K562 (cell line): ENCODE measurements around the gene DCTD. TPM values are rescaled to one million over a fixed set of nuclear protein-coding genes. Genes with fewer than 3 reads are reported as not detected.

Experiments used
- NONO ChIP-seq, 2 experiments: fragments of 200-400 bp in 1 of 2; fragments of 450-650 bp in 1 of 2; formaldehyde crosslinking in 1 of 2; IDR thresholded peaks; 2 replicates each; pipeline ENCODE4 v1.6.1; 2017; ENCODE audit warnings: low read depth in 2 of 2, mild to moderate bottlenecking in 2 of 2, moderate library complexity in 2 of 2, low read length in 1 of 2
- PHF8 ChIP-seq: fragments of 200-600 bp; sonication (generic); IDR thresholded peaks from 2 replicates; pipeline ENCODE4 v1.6.1; 2012; ENCODE audit warnings: mixed run types, mild to moderate bottlenecking, inconsistent platforms, low read length, moderate library complexity, borderline replicate concordance
- YY1 ChIP-seq, 3 experiments: IDR thresholded peaks; 2 replicates each; pipeline ENCODE4 v1.6.1; 2011; ENCODE audit warnings: low read length in 2 of 3, mild to moderate bottlenecking in 2 of 3, moderate library complexity in 2 of 3, borderline replicate concordance in 1 of 3, control low read depth in 1 of 3, low read depth in 1 of 3; ENCODE audit not compliant: insufficient read depth in 3 of 3, insufficient replicate concordance in 2 of 3, control insufficient read depth in 1 of 3, insufficient read length in 1 of 3; ENCODE audit errors: extremely low read depth in 1 of 3
- ZBTB17 ChIP-seq: fragments of 450-650 bp; formaldehyde crosslinking; IDR thresholded peaks from 2 replicates; pipeline ENCODE4 v1.4.0; 2020; ENCODE audit warnings: mild to moderate bottlenecking
- ZBTB7A ChIP-seq: IDR thresholded peaks from 2 replicates; pipeline ENCODE4 v1.6.1; 2011; ENCODE audit warnings: low read depth, mild to moderate bottlenecking, low read length, moderate library complexity, borderline replicate concordance; ENCODE audit not compliant: control insufficient read depth
- ZNF212 ChIP-seq: fragments of 450-650 bp; formaldehyde crosslinking; IDR thresholded peaks from 2 replicates; pipeline ENCODE4 v1.4.0; 2020; ENCODE audit warnings: mild to moderate bottlenecking
- ZNF253 ChIP-seq: fragments of 250-450 bp; sonication (Bioruptor Pico); conservative IDR thresholded peaks from 2 replicates; pipeline ENCODE4 v1.6.1; 2021; ENCODE audit warnings: mild to moderate bottlenecking
- polyA plus RNA-seq, 8 experiments: library from polyadenylated mRNA; depleted of rRNA in 4 of 8; stranded (reverse) in 5 of 8; unstranded in 3 of 8; fragments of >200 nt; fragmentation: Nextera tagmentation in 2 of 8; fragmentation: Illumina TruSeq in 1 of 8; extraction: Ambion mirVana in 2 of 8; extraction: Trizol in 1 of 8; gene quantifications; 2 replicates each; pipeline versions ENCODE4 v1.2.1 to v1.2.3, GENCODE V29; 2011 to 2014; ENCODE audit warnings: inconsistent platforms in 1 of 8, missing spikeins in 1 of 8
- total RNA-seq, 7 experiments: library from RNA; depleted of rRNA in 6 of 7; stranded (reverse); fragments of >200 nt in 6 of 7; fragmentation: Illumina TruSeq in 2 of 7; extraction: Trizol in 2 of 7; gene quantifications; 2 replicates each; pipeline versions ENCODE4 v1.2.1 to v1.2.3, GENCODE V29; 2011 to 2021; ENCODE audit warnings: low replicate concordance in 1 of 7
- TF ChIP-seq, protein P1 (sequence below), 2 experiments: IDR thresholded peaks; 2 replicates each; pipeline ENCODE4 v1.6.1; 2011; ENCODE audit warnings: borderline replicate concordance in 1 of 2, control low read depth in 1 of 2, low read depth in 1 of 2, low read length in 1 of 2, mild to moderate bottlenecking in 1 of 2, mixed read lengths in 1 of 2, moderate library complexity in 1 of 2; ENCODE audit not compliant: insufficient read depth in 1 of 2, insufficient read length in 1 of 2, poor library complexity in 1 of 2, severe bottlenecking in 1 of 2; ENCODE audit errors: extremely low read depth in 1 of 2
- TF ChIP-seq, protein P2 (sequence below): fragments of 450-650 bp; IDR thresholded peaks from 2 replicates; pipeline ENCODE4 v1.6.1; 2018; ENCODE audit warnings: mild to moderate bottlenecking, low read depth; ENCODE audit not compliant: partially characterized antibody
- TF ChIP-seq, protein P3 (sequence below): fragments of 250-450 bp; sonication (Bioruptor Pico); IDR thresholded peaks from 2 replicates; pipeline ENCODE4 v1.8.0; 2022; ENCODE audit warnings: inconsistent platforms, mild to moderate bottlenecking, moderate library complexity, borderline replicate concordance
- TF ChIP-seq, protein P4 (sequence below), 2 experiments: fragments of 450-650 bp; formaldehyde crosslinking in 1 of 2; IDR thresholded peaks; 2 replicates each; pipeline versions ENCODE4 v1.4.0 to v1.6.1; 2014 to 2020; ENCODE audit warnings: mild to moderate bottlenecking in 2 of 2, borderline replicate concordance in 1 of 2, low read depth in 1 of 2

Gene DCTD
- total and polyA plus RNA-seq, 9 of the 15 experiments (the other 6 are each of a cell fraction or from before 2014, with no cell fraction given) = 38.7 to 114 (median 76.5) TPM

DNA sequence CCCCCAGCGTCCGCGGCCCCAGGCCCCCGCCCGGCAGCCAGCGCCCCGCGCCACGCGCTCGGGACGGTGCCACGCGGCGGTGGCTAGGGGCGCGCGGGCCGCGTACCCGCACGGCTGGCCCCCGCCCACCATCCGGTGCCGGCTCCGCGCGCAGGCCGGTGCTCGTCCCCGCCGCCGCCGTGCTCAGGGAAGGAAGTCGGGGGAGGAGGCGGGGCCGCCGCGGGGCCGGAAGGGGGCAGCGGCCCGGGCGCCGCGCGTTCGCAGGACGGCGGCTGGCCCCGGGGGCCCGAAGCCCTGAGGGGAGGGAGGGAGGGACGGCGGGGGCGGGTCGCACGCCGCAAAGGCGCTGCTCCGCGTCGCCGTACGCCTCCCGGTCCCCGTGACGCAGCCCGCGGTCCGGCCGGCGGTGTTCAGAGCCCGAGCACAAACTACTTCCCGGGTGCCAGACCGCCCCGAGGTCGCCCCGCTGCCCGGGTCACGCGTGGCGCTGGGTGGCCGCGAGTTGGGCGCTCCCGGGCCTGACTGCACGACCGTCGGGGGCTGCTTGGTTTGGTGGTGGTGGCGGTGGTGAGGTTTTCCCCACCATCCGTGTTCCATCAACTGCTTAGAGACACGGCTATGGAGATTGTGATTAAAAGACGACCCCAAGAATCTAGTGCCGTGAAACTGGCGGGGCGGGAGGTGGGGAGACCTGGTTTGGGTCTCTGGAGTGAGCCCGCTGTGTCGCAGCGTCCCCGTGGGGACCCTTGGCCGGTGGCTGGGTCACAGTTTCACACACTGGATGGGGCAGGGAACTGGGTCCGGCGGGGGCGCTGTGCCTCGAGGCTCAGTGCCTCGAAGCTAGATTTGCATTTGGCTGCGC lies at the start of gene DCTD (continued):
- TF ChIP-seq, protein P1, sequence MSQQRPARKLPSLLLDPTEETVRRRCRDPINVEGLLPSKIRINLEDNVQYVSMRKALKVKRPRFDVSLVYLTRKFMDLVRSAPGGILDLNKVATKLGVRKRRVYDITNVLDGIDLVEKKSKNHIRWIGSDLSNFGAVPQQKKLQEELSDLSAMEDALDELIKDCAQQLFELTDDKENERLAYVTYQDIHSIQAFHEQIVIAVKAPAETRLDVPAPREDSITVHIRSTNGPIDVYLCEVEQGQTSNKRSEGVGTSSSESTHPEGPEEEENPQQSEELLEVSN (IDR thresholded peaks at IDR 0.05; ENCODE audit: borderline replicate concordance in 1 of 2, extremely low read depth in 1 of 2, insufficient read depth in 1 of 2, insufficient read length in 1 of 2, low read depth in 1 of 2, low read length in 1 of 2, poor library complexity in 1 of 2, severe bottlenecking in 1 of 2) = peak; percentile 74 to 86
- TF ChIP-seq ZBTB7A (peak; percentile 82), YY1 (IDR thresholded peaks at IDR 0.05; ENCODE audit: borderline replicate concordance in 1 of 3, control insufficient read depth in 1 of 3, extremely low read depth in 1 of 3, insufficient read depth in 3 of 3, insufficient read length in 1 of 3, insufficient replicate concordance in 2 of 3, low read depth in 1 of 3, low read length in 2 of 3) (peak in 2 of 3 experiments; percentile 13 to 47), ZNF212 (CRISPR knock-in tag) (no peak), ZNF253 (CRISPR knock-in tag) (no peak), NONO (IDR thresholded peaks at IDR 0.05; ENCODE audit: low read depth in 2 of 2, low read length in 1 of 2) (peak in 1 of 2 experiments; percentile 64; a peak in 1 of 4 replicates), PHF8 (peak; percentile 91; the same call in 1 of the 2 replicates), ZBTB17 (CRISPR knock-in tag) (peak; percentile 15; the same call in 1 of the 2 replicates)
- TF ChIP-seq, protein P2, sequence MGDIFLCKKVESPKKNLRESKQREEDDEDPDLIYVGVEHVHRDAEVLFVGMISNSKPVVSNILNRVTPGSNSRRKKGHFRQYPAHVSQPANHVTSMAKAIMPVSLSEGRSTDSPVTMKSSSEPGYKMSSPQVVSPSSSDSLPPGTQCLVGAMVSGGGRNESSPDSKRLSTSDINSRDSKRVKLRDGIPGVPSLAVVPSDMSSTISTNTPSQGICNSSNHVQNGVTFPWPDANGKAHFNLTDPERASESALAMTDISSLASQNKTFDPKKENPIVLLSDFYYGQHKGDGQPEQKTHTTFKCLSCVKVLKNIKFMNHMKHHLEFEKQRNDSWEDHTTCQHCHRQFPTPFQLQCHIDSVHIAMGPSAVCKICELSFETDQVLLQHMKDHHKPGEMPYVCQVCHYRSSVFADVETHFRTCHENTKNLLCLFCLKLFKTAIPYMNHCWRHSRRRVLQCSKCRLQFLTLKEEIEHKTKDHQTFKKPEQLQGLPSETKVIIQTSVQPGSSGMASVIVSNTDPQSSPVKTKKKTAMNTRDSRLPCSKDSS = no peak
- TF ChIP-seq, protein P3, sequence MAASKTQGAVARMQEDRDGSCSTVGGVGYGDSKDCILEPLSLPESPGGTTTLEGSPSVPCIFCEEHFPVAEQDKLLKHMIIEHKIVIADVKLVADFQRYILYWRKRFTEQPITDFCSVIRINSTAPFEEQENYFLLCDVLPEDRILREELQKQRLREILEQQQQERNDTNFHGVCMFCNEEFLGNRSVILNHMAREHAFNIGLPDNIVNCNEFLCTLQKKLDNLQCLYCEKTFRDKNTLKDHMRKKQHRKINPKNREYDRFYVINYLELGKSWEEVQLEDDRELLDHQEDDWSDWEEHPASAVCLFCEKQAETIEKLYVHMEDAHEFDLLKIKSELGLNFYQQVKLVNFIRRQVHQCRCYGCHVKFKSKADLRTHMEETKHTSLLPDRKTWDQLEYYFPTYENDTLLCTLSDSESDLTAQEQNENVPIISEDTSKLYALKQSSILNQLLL = no peak
- TF ChIP-seq, protein P4, sequence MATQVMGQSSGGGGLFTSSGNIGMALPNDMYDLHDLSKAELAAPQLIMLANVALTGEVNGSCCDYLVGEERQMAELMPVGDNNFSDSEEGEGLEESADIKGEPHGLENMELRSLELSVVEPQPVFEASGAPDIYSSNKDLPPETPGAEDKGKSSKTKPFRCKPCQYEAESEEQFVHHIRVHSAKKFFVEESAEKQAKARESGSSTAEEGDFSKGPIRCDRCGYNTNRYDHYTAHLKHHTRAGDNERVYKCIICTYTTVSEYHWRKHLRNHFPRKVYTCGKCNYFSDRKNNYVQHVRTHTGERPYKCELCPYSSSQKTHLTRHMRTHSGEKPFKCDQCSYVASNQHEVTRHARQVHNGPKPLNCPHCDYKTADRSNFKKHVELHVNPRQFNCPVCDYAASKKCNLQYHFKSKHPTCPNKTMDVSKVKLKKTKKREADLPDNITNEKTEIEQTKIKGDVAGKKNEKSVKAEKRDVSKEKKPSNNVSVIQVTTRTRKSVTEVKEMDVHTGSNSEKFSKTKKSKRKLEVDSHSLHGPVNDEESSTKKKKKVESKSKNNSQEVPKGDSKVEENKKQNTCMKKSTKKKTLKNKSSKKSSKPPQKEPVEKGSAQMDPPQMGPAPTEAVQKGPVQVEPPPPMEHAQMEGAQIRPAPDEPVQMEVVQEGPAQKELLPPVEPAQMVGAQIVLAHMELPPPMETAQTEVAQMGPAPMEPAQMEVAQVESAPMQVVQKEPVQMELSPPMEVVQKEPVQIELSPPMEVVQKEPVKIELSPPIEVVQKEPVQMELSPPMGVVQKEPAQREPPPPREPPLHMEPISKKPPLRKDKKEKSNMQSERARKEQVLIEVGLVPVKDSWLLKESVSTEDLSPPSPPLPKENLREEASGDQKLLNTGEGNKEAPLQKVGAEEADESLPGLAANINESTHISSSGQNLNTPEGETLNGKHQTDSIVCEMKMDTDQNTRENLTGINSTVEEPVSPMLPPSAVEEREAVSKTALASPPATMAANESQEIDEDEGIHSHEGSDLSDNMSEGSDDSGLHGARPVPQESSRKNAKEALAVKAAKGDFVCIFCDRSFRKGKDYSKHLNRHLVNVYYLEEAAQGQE (IDR thresholded peaks at IDR 0.05; ENCODE audit: borderline replicate concordance) = no peak
- TF ChIP-seq, protein P4 (CRISPR knock-in tag; IDR thresholded peaks at IDR 0.05; ENCODE audit: low read depth) = no peak
